HPDE6-E6E7 (cell line): Measurements from ENCODE around the gene CACNA1D.
"Not testable (repeated sequence)": the region's sequence is repeated elsewhere in the genome, so short reads cannot be mapped to it uniquely, and the experiment has no call there.

Experiments used
- DNase-seq: peaks from one replicate; pipeline ENCODE4 v3.0.0; 2011; ENCODE audit warnings: missing footprints; ENCODE audit errors: extremely low spot score

The CACNA1D gene

GRCh38 chr3:53651927-53652326 lies 157.5 kb downstream of the CACNA1D start:
- no peak for DNase-seq

- no peak for DNase-seq
Observed at GRCh38 chr3:53657651-53658050, 163.2 kb downstream of the CACNA1D start.

GRCh38 chr3:53658613-53659193 lies 164.3 kb downstream of the CACNA1D start:
- no peak for DNase-seq

GRCh38 chr3:53659996-53660395 lies 165.6 kb downstream of the CACNA1D start:
- no peak for DNase-seq

- no peak for DNase-seq
Observed at GRCh38 chr3:53661480-53661879, 167.1 kb downstream of the CACNA1D start.

GRCh38 chr3:53664812-53665211 lies 170.4 kb downstream of the CACNA1D start:
- not testable (repeated sequence) for DNase-seq

GRCh38 chr3:53665608-53666425 lies 171.4 kb downstream of the CACNA1D start:
- no peak for DNase-seq

- DNase-seq = no peak
Observed at GRCh38 chr3:53668872-53669271, 174.5 kb downstream of the CACNA1D start.

GRCh38 chr3:53670721-53671120 lies 176.3 kb downstream of the CACNA1D start:
- no peak for DNase-seq

GRCh38 chr3:53671192-53671960 lies 177.0 kb downstream of the CACNA1D start:
- no peak for DNase-seq

- no peak for DNase-seq
Observed at GRCh38 chr3:53671961-53672299, 177.5 kb downstream of the CACNA1D start.

GRCh38 chr3:53672981-53673380 lies 178.6 kb downstream of the CACNA1D start:
- DNase-seq = no peak

- no peak for DNase-seq
Observed at GRCh38 chr3:53673722-53674350, 179.4 kb downstream of the CACNA1D start.

GRCh38 chr3:53674582-53674981 lies 180.2 kb downstream of the CACNA1D start:
- no peak for DNase-seq

- no peak for DNase-seq
Observed at GRCh38 chr3:53675022-53675697, 180.7 kb downstream of the CACNA1D start.

GRCh38 chr3:53675942-53676341 lies 181.5 kb downstream of the CACNA1D start:
- no peak for DNase-seq

GRCh38 chr3:53677413-53677812 lies 183.0 kb downstream of the CACNA1D start:
- DNase-seq = no peak

GRCh38 chr3:53680028-53680427 lies 185.6 kb downstream of the CACNA1D start:
- no peak for DNase-seq

GRCh38 chr3:53682807-53683206 lies 188.4 kb downstream of the CACNA1D start:
- no peak for DNase-seq

GRCh38 chr3:53688066-53688465 lies 193.7 kb downstream of the CACNA1D start:
- no peak for DNase-seq

- no peak for DNase-seq
Observed at GRCh38 chr3:53688989-53689388, 194.6 kb downstream of the CACNA1D start.

GRCh38 chr3:53689681-53690080 lies 195.3 kb downstream of the CACNA1D start:
- DNase-seq = no peak
